ENCODE measurements around the gene FARP1. TPM values are rescaled to one million over a fixed set of nuclear protein-coding genes. Genes with fewer than 3 reads are reported as not detected.

FARP1 gene
- total and polyA plus RNA-seq, 2 of the 13 experiments (the other 11 are each of a cell fraction or from before 2014, with no cell fraction given) = 70.6 to 126 TPM

DNA sequence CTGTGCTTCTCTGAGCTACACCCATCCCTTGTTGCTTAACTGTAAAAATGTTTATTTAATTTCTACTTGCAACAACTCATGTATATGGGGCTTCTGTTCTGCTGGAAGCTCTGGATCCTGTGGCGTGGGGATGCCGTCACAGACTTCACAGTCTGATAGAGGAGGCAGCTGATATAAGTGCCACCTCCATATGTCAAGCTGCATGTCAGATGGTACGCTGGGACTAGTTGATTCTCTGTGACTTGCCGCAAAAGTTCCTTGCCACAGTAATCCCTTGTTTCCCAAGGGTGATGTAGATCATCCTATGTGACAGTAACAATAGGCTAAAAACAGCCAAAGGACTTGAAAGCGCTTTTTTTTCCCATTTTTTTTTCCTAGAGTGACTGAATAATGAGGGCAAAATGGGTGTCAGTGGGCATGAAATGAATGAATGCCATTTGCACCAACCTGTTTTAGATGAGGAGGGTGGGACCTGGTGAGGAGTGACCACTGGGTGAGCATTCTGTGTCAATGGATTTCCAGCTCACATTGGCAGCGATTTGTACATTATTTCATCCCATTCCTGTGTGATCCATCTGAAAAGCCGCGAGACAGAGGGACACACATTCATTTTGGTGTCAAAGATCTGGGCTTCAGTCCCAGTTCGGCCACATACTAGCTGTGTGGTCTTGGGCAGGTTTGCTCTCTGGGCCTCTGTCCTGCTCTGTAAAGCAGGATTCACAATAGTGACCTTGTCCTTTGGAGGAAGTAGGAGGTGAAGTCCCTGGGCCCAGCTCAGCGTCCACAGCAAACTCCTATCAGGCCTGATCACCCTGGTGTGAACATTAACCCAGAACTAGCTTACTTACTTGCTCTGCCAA is 123.0 kb downstream of the FARP1 start (continued):
- TF ChIP-seq ZMAT5 (CRISPR knock-in tag; IDR thresholded peaks at IDR 0.05; ENCODE audit: borderline replicate concordance, low read depth) (no peak), ZNF138 (CRISPR knock-in tag; IDR thresholded peaks at IDR 0.05; ENCODE audit: low read depth) (no peak), GMEB2 (CRISPR knock-in tag; IDR thresholded peaks at IDR 0.05; ENCODE audit: low read depth) (no peak), TOPORS (CRISPR knock-in tag; IDR thresholded peaks at IDR 0.05) (no peak), NFIC (IDR thresholded peaks at IDR 0.05; ENCODE audit: low read length) (no peak), TCF7L2 (IDR thresholded peaks at IDR 0.05; ENCODE audit: low read depth, low read length) (no peak), DNMT1 (CRISPR knock-in tag; IDR thresholded peaks at IDR 0.05) (no peak), ZNF883 (CRISPR knock-in tag; IDR thresholded peaks at IDR 0.05; ENCODE audit: not compliant biosample characterization) (no peak), ZNF878 (CRISPR knock-in tag; IDR thresholded peaks at IDR 0.05) (no peak; the same call in 1 of the 2 replicates), ISX (CRISPR knock-in tag; conservative IDR thresholded peaks at IDR 0.05) (no peak), AHR (CRISPR knock-in tag; IDR thresholded peaks at IDR 0.05) (no peak), RBM22 (optimal IDR thresholded peaks at IDR 0.05; ENCODE audit: low read length) (peak; percentile 22), ZNF589 (CRISPR knock-in tag; conservative IDR thresholded peaks at IDR 0.05) (no peak), ZNF570 (CRISPR knock-in tag; IDR thresholded peaks at IDR 0.05; ENCODE audit: borderline replicate concordance) (no peak), SMYD3 (CRISPR knock-in tag; IDR thresholded peaks at IDR 0.05) (no peak), ARNT2 (CRISPR knock-in tag; IDR thresholded peaks at IDR 0.05; ENCODE audit: low read depth) (0 out of 2 replicates have a peak, but pooled peaks have one; percentile 28), ZNF550 (CRISPR knock-in tag; IDR thresholded peaks at IDR 0.05; ENCODE audit: borderline replicate concordance) (no peak), ZBTB20 (CRISPR knock-in tag; IDR thresholded peaks at IDR 0.05; ENCODE audit: borderline replicate concordance, low read depth) (peak; percentile 91), CENPBD1 (CRISPR knock-in tag; IDR thresholded peaks at IDR 0.05; ENCODE audit: borderline replicate concordance, low read depth) (no peak), CREB1 (IDR thresholded peaks at IDR 0.05) (no peak), CREB1 (CRISPR knock-in tag; IDR thresholded peaks at IDR 0.05) (no peak; the same call in 1 of the 2 replicates), KLF11 (CRISPR knock-in tag; IDR thresholded peaks at IDR 0.05) (no peak; the same call in 1 of the 2 replicates), ZBTB21 (CRISPR knock-in tag; IDR thresholded peaks at IDR 0.05) (no peak), HBP1 (CRISPR knock-in tag; IDR thresholded peaks at IDR 0.05; ENCODE audit: low read depth) (no peak), HMG20A (CRISPR knock-in tag; IDR thresholded peaks at IDR 0.05; ENCODE audit: borderline replicate concordance) (peak; percentile 73; the same call in 1 of the 2 replicates)
- TF ChIP-seq, protein P1, sequence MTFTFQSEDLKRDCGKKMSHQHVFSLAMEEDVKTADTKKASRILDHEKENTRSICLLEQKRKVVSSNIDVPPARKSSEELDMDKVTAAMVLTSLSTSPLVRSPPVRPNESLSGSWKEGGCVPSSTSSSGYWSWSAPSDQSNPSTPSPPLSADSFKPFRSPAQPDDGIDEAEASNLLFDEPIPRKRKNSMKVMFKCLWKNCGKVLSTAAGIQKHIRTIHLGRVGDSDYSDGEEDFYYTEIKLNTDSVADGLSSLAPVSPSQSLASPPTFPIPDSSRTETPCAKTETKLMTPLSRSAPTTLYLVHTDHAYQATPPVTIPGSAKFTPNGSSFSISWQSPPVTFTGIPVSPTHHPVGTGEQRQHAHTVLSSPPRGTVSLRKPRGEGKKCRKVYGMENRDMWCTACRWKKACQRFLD (CRISPR knock-in tag; IDR thresholded peaks at IDR 0.05; ENCODE audit: borderline replicate concordance) = no peak

Data from HepG2 (cell line).